ENCODE measurements around the gene ATF5.

DNA sequence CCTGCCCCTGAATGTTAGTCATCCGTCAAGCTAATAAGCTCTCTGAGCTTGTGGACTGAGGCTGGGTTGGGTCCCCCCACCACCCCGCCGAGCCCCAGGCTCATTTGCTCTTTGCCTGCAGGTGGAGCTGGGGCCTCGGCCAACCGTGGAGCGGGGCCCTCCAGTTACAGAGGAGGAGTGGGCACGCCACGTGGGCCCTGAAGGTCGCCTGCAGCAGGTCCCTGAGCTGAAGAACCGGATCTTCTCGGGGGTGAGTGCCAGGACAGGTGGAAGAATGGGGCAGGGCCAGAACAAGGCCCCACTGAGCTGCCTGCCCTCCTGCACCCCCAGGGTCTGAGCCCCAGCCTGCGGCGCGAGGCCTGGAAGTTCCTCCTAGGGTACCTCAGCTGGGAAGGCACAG lies 46.4 kb upstream of the ATF5 start:
- TF ChIP-seq, protein P1, sequence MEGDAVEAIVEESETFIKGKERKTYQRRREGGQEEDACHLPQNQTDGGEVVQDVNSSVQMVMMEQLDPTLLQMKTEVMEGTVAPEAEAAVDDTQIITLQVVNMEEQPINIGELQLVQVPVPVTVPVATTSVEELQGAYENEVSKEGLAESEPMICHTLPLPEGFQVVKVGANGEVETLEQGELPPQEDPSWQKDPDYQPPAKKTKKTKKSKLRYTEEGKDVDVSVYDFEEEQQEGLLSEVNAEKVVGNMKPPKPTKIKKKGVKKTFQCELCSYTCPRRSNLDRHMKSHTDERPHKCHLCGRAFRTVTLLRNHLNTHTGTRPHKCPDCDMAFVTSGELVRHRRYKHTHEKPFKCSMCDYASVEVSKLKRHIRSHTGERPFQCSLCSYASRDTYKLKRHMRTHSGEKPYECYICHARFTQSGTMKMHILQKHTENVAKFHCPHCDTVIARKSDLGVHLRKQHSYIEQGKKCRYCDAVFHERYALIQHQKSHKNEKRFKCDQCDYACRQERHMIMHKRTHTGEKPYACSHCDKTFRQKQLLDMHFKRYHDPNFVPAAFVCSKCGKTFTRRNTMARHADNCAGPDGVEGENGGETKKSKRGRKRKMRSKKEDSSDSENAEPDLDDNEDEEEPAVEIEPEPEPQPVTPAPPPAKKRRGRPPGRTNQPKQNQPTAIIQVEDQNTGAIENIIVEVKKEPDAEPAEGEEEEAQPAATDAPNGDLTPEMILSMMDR (IDR thresholded peaks at IDR 0.05) = no peak
- TF ChIP-seq EZH2 (IDR thresholded peaks at IDR 0.05; ENCODE audit: borderline replicate concordance, insufficient read depth, low read depth, low read length, poor library complexity, severe bottlenecking) = no peak

All from B cell (primary cell).